HL-60 (cell line): ENCODE measurements around the gene PSRC1.

ENCODE experiments used
- CTCF ChIP-seq: IDR thresholded peaks from one replicate; pipeline ENCODE4 v1.5.1; 2011; ENCODE audit warnings: low read length, control low read depth, inconsistent platforms; ENCODE audit not compliant: insufficient read depth
- GABPA ChIP-seq: IDR thresholded peaks from 2 replicates; pipeline ENCODE4 v1.6.1; 2012; ENCODE audit warnings: low read depth
- POLR2AphosphoS5 ChIP-seq: IDR thresholded peaks from 2 replicates; pipeline ENCODE4 v1.6.1; 2012; ENCODE audit warnings: low read depth
- REST ChIP-seq: IDR thresholded peaks from 2 replicates; pipeline ENCODE4 v1.6.1; 2012; ENCODE audit warnings: low read depth; ENCODE audit not compliant: insufficient replicate concordance
- SPI1 ChIP-seq: IDR thresholded peaks from 2 replicates; pipeline ENCODE4 v1.6.1; 2012; ENCODE audit warnings: low read depth, mild to moderate bottlenecking, borderline replicate concordance

- TF ChIP-seq SPI1, result no peak
- no peak for TF ChIP-seq CTCF
- TF ChIP-seq POLR2AphosphoS5, result no peak
- TF ChIP-seq GABPA, result no peak
- TF ChIP-seq REST, result no peak
These were observed 34.5 kb downstream of the PSRC1 start for GRCh38 chr1:109248444-109248796.
